A549 (cell line): ENCODE measurements around the gene DENND6B.

ENCODE experiments used
- CHD2 ChIP-seq: fragments of 150-350 bp; IDR thresholded peaks from 2 replicates; pipeline ENCODE4 v1.6.1; 2014; ENCODE audit warnings: low read length; ENCODE audit not compliant: partially characterized antibody
- EHMT2 ChIP-seq: fragments of 200-600 bp; sonication (generic); IDR thresholded peaks from 2 replicates; pipeline ENCODE4 v1.6.1; 2016; ENCODE audit warnings: antibody characterized with exemption, low read depth, mild to moderate bottlenecking, moderate library complexity
- EP300 ChIP-seq, 2 experiments: fragments of >200 bp; sonication (Bioruptor Twin); formaldehyde crosslinking; IDR thresholded peaks; 2 replicates in 1 of 2; 3 replicates in 1 of 2; pipeline ENCODE4 v1.6.1; 2016 to 2017
- GATA3 ChIP-seq: IDR thresholded peaks from 2 replicates; pipeline ENCODE4 v1.6.1; 2012; ENCODE audit warnings: borderline replicate concordance
- JUNB ChIP-seq: fragments of >200 bp; sonication (Bioruptor Twin); formaldehyde crosslinking; IDR thresholded peaks from 2 replicates; pipeline ENCODE4 v1.6.1; 2016
- POLR2A ChIP-seq: IDR thresholded peaks from 2 replicates; pipeline ENCODE4 v1.6.1; 2012; ENCODE audit warnings: mild to moderate bottlenecking, low read length
- RAD21 ChIP-seq, 2 experiments: fragments of >200 bp in 1 of 2; sonication (Bioruptor Twin) in 1 of 2; formaldehyde crosslinking in 1 of 2; IDR thresholded peaks in 1 of 2; conservative IDR thresholded peaks in 1 of 2; 2 replicates in 1 of 2; 3 replicates in 1 of 2; pipeline ENCODE4 v1.6.1; 2012 to 2018; ENCODE audit warnings: inconsistent platforms in 1 of 2
- RFX5 ChIP-seq: fragments of 450-650 bp; IDR thresholded peaks from 2 replicates; pipeline ENCODE4 v1.7.1; 2014; ENCODE audit warnings: antibody characterized with exemption, mild to moderate bottlenecking, moderate library complexity
- SMC3 ChIP-seq: fragments of >200 bp; sonication (Bioruptor Twin); formaldehyde crosslinking; IDR thresholded peaks from 3 replicates; pipeline ENCODE4 v1.6.1; 2018; ENCODE audit warnings: inconsistent platforms
- TF ChIP-seq, protein P1 (sequence below): fragments of >200 bp; sonication (Bioruptor Twin); formaldehyde crosslinking; IDR thresholded peaks from 3 replicates; pipeline ENCODE4 v1.5.1; 2016
- TF ChIP-seq, protein P2 (sequence below): fragments of 200-600 bp; sonication (generic); IDR thresholded peaks from 2 replicates; pipeline ENCODE4 v1.6.1; 2016; ENCODE audit warnings: antibody characterized with exemption, mild to moderate bottlenecking, moderate library complexity

DNA sequence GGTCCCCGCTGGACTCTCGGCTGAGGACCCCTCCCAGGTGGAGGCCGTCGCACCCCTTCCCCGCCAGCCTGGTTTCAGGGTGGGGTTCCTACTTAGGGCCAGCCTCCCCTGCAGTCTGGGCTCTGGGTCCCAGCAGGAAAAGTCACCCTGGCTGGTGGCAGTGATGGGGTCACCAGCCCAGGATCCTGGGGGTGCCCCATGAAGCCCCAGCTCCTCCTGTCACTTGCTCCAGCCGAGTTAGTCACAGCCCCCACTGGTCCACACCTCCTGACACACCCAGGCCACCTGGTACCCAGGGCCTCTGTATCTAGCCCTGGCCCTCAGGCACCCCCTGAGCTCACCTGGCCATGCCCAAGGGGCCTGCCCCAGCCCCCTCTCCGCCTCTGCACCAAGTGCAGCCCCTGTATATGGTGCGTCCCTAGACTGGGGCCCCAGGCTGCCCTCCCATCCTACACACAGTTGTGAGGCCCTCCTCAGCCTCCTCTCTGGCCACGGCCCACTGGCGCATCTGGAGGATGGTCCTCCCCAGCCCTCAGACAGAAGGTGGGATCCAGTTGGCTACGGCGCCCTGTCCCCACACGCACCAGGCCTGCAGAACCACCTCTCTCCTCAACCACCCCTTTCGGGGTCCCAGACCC, 26.1 kb downstream of the DENND6B start:
- TF ChIP-seq POLR2A (no peak), RAD21 (conservative IDR thresholded peaks at IDR 0.05 in 1 of 2, IDR thresholded peaks at IDR 0.05 in 1 of 2) (no peak), GATA3 (no peak), RFX5 (no peak), EP300 (IDR thresholded peaks at IDR 0.05) (no peak), JUNB (no peak), SMC3 (no peak), CHD2 (no peak), EHMT2 (no peak)
- TF ChIP-seq, protein P1, sequence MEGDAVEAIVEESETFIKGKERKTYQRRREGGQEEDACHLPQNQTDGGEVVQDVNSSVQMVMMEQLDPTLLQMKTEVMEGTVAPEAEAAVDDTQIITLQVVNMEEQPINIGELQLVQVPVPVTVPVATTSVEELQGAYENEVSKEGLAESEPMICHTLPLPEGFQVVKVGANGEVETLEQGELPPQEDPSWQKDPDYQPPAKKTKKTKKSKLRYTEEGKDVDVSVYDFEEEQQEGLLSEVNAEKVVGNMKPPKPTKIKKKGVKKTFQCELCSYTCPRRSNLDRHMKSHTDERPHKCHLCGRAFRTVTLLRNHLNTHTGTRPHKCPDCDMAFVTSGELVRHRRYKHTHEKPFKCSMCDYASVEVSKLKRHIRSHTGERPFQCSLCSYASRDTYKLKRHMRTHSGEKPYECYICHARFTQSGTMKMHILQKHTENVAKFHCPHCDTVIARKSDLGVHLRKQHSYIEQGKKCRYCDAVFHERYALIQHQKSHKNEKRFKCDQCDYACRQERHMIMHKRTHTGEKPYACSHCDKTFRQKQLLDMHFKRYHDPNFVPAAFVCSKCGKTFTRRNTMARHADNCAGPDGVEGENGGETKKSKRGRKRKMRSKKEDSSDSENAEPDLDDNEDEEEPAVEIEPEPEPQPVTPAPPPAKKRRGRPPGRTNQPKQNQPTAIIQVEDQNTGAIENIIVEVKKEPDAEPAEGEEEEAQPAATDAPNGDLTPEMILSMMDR = no peak
- TF ChIP-seq, protein P2, sequence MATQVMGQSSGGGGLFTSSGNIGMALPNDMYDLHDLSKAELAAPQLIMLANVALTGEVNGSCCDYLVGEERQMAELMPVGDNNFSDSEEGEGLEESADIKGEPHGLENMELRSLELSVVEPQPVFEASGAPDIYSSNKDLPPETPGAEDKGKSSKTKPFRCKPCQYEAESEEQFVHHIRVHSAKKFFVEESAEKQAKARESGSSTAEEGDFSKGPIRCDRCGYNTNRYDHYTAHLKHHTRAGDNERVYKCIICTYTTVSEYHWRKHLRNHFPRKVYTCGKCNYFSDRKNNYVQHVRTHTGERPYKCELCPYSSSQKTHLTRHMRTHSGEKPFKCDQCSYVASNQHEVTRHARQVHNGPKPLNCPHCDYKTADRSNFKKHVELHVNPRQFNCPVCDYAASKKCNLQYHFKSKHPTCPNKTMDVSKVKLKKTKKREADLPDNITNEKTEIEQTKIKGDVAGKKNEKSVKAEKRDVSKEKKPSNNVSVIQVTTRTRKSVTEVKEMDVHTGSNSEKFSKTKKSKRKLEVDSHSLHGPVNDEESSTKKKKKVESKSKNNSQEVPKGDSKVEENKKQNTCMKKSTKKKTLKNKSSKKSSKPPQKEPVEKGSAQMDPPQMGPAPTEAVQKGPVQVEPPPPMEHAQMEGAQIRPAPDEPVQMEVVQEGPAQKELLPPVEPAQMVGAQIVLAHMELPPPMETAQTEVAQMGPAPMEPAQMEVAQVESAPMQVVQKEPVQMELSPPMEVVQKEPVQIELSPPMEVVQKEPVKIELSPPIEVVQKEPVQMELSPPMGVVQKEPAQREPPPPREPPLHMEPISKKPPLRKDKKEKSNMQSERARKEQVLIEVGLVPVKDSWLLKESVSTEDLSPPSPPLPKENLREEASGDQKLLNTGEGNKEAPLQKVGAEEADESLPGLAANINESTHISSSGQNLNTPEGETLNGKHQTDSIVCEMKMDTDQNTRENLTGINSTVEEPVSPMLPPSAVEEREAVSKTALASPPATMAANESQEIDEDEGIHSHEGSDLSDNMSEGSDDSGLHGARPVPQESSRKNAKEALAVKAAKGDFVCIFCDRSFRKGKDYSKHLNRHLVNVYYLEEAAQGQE = no peak
